Measurements from ENCODE around the gene JAZF1. TPM values are rescaled to one million over a fixed set of nuclear protein-coding genes. Genes with fewer than 3 reads are reported as not detected.

JAZF1 gene
- total RNA-seq, 1 experiment from 2014 or later, result 3.4 TPM

DNA sequence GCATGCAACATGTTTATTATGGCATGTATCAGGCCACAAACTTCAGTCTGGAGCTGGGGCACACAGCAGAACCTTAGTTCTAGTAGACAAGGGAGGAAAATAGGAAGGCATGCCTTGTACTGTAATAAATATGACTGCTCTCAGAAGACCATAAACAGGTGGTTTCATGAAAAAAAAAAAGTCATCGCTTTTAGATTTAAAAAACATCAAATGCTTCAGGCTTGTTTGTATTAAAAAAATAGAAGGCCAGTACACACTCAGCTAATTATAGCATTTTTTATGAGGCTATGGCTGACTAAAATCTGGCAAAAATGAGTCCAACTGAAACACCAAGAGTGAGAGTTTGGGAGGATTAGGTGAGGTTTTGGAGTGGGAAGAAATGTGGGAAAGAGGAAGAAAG lies 204.1 kb downstream of the JAZF1 start:
- CTCF ChIA-PET, result no interaction called here
- 0 out of 2 replicates have a peak, but pooled peaks cover 4% of the 10 kb centered on the region for H3K9me2 ChIP-seq (ENCODE audit: insufficient read depth)

More for the DNA sequence above, 204.1 kb downstream of the JAZF1 start:
- H3K27me3 ChIP-seq (ENCODE audit: insufficient read depth, low read length), result no peaks in the 10 kb centered on the region
- H3K9me3 ChIP-seq (ENCODE audit: control insufficient read depth in 1 of 2, insufficient read depth in 1 of 2, low read depth in 1 of 2, low read length in 2 of 2), result no peaks in the 10 kb centered on the region
- ATAC-seq (no peak), DNase-seq (ENCODE audit: low read depth, low spot score) (no peak)
- no peaks in the 10 kb centered on the region for H3K79me2 ChIP-seq (ENCODE audit: insufficient read depth, low read length)
- no peak overlapping the region for H3K4me2 ChIP-seq (ENCODE audit: low read length)
- no peak overlapping the region for H3K9ac ChIP-seq (ENCODE audit: low read length)
- RAD21 ChIA-PET (ENCODE audit: low non-redundant PET in 1 of 2, low total read pairs in 2 of 2, uncharacterized antibody in 2 of 2, unreplicated experiment in 2 of 2), result no interaction called here
- no TSS peak for BruUV-seq (replicated peaks)
- H3K4me1 ChIP-seq (ENCODE audit: control insufficient read depth in 1 of 2, insufficient read depth in 2 of 2, low read length in 2 of 2), result peaks cover 8 to 23% of the 10 kb centered on the region in 2 experiments
- no peaks in the 10 kb centered on the region for H4K20me1 ChIP-seq (ENCODE audit: insufficient read depth)
- no peak overlapping the region for H3K27ac ChIP-seq (ENCODE audit: low read depth, low read length)
- intact Hi-C loops (cut with micrococcal nuclease), result no loop called here
- TF ChIP-seq ZFX (IDR thresholded peaks at IDR 0.05) (no peak), EZH2phosphoT487 (IDR thresholded peaks at IDR 0.05; ENCODE audit: borderline replicate concordance) (no peak), ELF1 (IDR thresholded peaks at IDR 0.05; ENCODE audit: borderline replicate concordance, low read depth) (no peak), CEBPB (IDR thresholded peaks at IDR 0.05; ENCODE audit: low read depth) (no peak), EGR1 (IDR thresholded peaks at IDR 0.05; ENCODE audit: low read depth) (no peak), POLR2A (IDR thresholded peaks at IDR 0.05; ENCODE audit: borderline replicate concordance, extremely low read depth, insufficient read depth, insufficient read length) (no peak), CBX3 (IDR thresholded peaks at IDR 0.05; ENCODE audit: low read depth) (no peak), EZH2 (IDR thresholded peaks at IDR 0.05) (no peak), JUND (IDR thresholded peaks at IDR 0.05) (no peak), FOSL1 (IDR thresholded peaks at IDR 0.05; ENCODE audit: low read depth) (no peak), TCF7L2 (IDR thresholded peaks at IDR 0.05; ENCODE audit: borderline replicate concordance, extremely low read depth, insufficient read depth, insufficient read length) (no peak), RAD21 (IDR thresholded peaks at IDR 0.05; ENCODE audit: low read depth) (no peak), ZNF274 (IDR thresholded peaks at IDR 0.05; ENCODE audit: low read depth, low read length) (no peak), YY1 (IDR thresholded peaks at IDR 0.05; ENCODE audit: extremely low read depth, insufficient replicate concordance, low read depth, low read length) (no peak), SP1 (IDR thresholded peaks at IDR 0.05; ENCODE audit: low read depth) (no peak)
- TF ChIP-seq, protein P1, sequence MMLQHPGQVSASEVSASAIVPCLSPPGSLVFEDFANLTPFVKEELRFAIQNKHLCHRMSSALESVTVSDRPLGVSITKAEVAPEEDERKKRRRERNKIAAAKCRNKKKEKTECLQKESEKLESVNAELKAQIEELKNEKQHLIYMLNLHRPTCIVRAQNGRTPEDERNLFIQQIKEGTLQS (IDR thresholded peaks at IDR 0.05), result no peak
- TF ChIP-seq, protein P2, sequence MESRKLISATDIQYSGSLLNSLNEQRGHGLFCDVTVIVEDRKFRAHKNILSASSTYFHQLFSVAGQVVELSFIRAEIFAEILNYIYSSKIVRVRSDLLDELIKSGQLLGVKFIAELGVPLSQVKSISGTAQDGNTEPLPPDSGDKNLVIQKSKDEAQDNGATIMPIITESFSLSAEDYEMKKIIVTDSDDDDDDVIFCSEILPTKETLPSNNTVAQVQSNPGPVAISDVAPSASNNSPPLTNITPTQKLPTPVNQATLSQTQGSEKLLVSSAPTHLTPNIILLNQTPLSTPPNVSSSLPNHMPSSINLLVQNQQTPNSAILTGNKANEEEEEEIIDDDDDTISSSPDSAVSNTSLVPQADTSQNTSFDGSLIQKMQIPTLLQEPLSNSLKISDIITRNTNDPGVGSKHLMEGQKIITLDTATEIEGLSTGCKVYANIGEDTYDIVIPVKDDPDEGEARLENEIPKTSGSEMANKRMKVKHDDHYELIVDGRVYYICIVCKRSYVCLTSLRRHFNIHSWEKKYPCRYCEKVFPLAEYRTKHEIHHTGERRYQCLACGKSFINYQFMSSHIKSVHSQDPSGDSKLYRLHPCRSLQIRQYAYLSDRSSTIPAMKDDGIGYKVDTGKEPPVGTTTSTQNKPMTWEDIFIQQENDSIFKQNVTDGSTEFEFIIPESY (IDR thresholded peaks at IDR 0.05; ENCODE audit: extremely low read depth, insufficient replicate concordance, low read length), result no peak
- TF ChIP-seq, protein P3, sequence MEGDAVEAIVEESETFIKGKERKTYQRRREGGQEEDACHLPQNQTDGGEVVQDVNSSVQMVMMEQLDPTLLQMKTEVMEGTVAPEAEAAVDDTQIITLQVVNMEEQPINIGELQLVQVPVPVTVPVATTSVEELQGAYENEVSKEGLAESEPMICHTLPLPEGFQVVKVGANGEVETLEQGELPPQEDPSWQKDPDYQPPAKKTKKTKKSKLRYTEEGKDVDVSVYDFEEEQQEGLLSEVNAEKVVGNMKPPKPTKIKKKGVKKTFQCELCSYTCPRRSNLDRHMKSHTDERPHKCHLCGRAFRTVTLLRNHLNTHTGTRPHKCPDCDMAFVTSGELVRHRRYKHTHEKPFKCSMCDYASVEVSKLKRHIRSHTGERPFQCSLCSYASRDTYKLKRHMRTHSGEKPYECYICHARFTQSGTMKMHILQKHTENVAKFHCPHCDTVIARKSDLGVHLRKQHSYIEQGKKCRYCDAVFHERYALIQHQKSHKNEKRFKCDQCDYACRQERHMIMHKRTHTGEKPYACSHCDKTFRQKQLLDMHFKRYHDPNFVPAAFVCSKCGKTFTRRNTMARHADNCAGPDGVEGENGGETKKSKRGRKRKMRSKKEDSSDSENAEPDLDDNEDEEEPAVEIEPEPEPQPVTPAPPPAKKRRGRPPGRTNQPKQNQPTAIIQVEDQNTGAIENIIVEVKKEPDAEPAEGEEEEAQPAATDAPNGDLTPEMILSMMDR (IDR thresholded peaks at IDR 0.05 in 2 of 3, conservative IDR thresholded peaks at IDR 0.05 in 1 of 3; ENCODE audit: borderline replicate concordance in 1 of 3, insufficient read depth in 1 of 3, low read depth in 2 of 3, low read length in 2 of 3), result no peak
- TF ChIP-seq, protein P4, sequence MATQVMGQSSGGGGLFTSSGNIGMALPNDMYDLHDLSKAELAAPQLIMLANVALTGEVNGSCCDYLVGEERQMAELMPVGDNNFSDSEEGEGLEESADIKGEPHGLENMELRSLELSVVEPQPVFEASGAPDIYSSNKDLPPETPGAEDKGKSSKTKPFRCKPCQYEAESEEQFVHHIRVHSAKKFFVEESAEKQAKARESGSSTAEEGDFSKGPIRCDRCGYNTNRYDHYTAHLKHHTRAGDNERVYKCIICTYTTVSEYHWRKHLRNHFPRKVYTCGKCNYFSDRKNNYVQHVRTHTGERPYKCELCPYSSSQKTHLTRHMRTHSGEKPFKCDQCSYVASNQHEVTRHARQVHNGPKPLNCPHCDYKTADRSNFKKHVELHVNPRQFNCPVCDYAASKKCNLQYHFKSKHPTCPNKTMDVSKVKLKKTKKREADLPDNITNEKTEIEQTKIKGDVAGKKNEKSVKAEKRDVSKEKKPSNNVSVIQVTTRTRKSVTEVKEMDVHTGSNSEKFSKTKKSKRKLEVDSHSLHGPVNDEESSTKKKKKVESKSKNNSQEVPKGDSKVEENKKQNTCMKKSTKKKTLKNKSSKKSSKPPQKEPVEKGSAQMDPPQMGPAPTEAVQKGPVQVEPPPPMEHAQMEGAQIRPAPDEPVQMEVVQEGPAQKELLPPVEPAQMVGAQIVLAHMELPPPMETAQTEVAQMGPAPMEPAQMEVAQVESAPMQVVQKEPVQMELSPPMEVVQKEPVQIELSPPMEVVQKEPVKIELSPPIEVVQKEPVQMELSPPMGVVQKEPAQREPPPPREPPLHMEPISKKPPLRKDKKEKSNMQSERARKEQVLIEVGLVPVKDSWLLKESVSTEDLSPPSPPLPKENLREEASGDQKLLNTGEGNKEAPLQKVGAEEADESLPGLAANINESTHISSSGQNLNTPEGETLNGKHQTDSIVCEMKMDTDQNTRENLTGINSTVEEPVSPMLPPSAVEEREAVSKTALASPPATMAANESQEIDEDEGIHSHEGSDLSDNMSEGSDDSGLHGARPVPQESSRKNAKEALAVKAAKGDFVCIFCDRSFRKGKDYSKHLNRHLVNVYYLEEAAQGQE (IDR thresholded peaks at IDR 0.05; ENCODE audit: low read depth), result no peak
- TF ChIP-seq, protein P5, sequence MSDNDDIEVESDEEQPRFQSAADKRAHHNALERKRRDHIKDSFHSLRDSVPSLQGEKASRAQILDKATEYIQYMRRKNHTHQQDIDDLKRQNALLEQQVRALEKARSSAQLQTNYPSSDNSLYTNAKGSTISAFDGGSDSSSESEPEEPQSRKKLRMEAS (IDR thresholded peaks at IDR 0.05), result no peak
- H2AFZ ChIP-seq (ENCODE audit: low read depth, low read length, poor library complexity, severe bottlenecking), result no peak overlapping the region
- H3K36me3 ChIP-seq (ENCODE audit: control insufficient read depth in 1 of 2, insufficient read depth in 2 of 2, low read length in 2 of 2), result no peaks in the 10 kb centered on the region
- H3K4me3 ChIP-seq (replicated peaks in 1 of 2; ENCODE audit: low read depth in 1 of 2, low read length in 2 of 2), result no peak overlapping the region
- POLR2A ChIA-PET, result no interaction called here
